MM.1S (cell line): ENCODE results near the gene PIGT.

Experiments
- CTCF ChIP-seq: fragments of 300-600 bp; sonication (generic); IDR thresholded peaks from 2 replicates; pipeline ENCODE4 v1.5.1; 2016; ENCODE audit warnings: antibody characterized with exemption, low read length, mixed read lengths
- EZH2 ChIP-seq: fragments of 300-600 bp; sonication (generic); optimal IDR thresholded peaks from 2 replicates; pipeline ENCODE3; 2017; ENCODE audit warnings: low read depth, mild to moderate bottlenecking, antibody characterized with exemption, low read length, mixed read lengths

- TF ChIP-seq CTCF = no peak
- TF ChIP-seq EZH2 = no peak
Measured at GRCh38 chr20:45467861-45468260, 51.9 kb downstream of the PIGT start.
